Liver (tissue), 9 donors: Measurements from ENCODE around the gene SEC31B. TPM values are rescaled to one million over a fixed set of nuclear protein-coding genes. Genes with fewer than 3 reads are reported as not detected.

Experiments used
- DNase-seq: peaks from one replicate; pipeline ENCODE4 v3.0.0-alpha.2; 2017; ENCODE audit warnings: low spot score
- H3K27ac ChIP-seq, 2 donors: one replicate each; pipeline ENCODE4 v1.7.0; 2013; ENCODE audit warnings: inconsistent platforms in 2 of 2, low read length in 2 of 2, control low read depth in 1 of 2, low read depth in 1 of 2, mild to moderate bottlenecking in 1 of 2
- H3K27me3 ChIP-seq, 4 donors: one replicate each; pipeline versions ENCODE4 v1.6.1 to v1.7.0; 2013; ENCODE audit warnings: low read length in 3 of 4, inconsistent platforms in 1 of 4, mild to moderate bottlenecking in 1 of 4, moderate library complexity in 1 of 4; ENCODE audit not compliant: control insufficient read depth in 4 of 4, insufficient read depth in 4 of 4
- H3K36me3 ChIP-seq, 4 donors: one replicate each; pipeline versions ENCODE4 v1.6.1 to v1.7.0; 2013; ENCODE audit warnings: low read length in 3 of 4, mild to moderate bottlenecking in 3 of 4, low read depth in 1 of 4, moderate library complexity in 1 of 4; ENCODE audit not compliant: control insufficient read depth in 4 of 4, insufficient read depth in 3 of 4
- H3K4me1 ChIP-seq, 4 donors: one replicate each; pipeline versions ENCODE4 v1.6.1 to v1.7.0; 2013; ENCODE audit warnings: low read length in 3 of 4, mild to moderate bottlenecking in 3 of 4, moderate library complexity in 1 of 4; ENCODE audit not compliant: control insufficient read depth in 4 of 4, insufficient read depth in 4 of 4
- H3K4me3 ChIP-seq, 3 donors: one replicate each; pipeline versions ENCODE4 v1.6.1 to v1.7.0; 2013; ENCODE audit warnings: low read length in 3 of 3, control low read depth in 1 of 3, low read depth in 1 of 3, mild to moderate bottlenecking in 1 of 3
- H3K9ac ChIP-seq, 2 donors: one replicate each; pipeline ENCODE4 v1.7.0; 2013; ENCODE audit warnings: low read length in 2 of 2, mild to moderate bottlenecking in 2 of 2, moderate library complexity in 2 of 2, control low read depth in 1 of 2, low read depth in 1 of 2
- H3K9me3 ChIP-seq, 4 donors: one replicate each; pipeline versions ENCODE4 v1.6.1 to v1.7.0; 2013; ENCODE audit warnings: low read length in 3 of 4; ENCODE audit not compliant: control insufficient read depth in 4 of 4
- ATF3 ChIP-seq: IDR thresholded peaks from 2 replicates; pipeline ENCODE4 v1.6.1; 2016; ENCODE audit warnings: antibody characterized with exemption
- CTCF ChIP-seq: fragments of 150-350 bp; IDR thresholded peaks from 2 replicates; pipeline ENCODE4 v1.5.1; 2017; ENCODE audit warnings: improper control_type of control experiment, low read depth, low read length; ENCODE audit not compliant: missing input control
- EGR1 ChIP-seq, 2 donors: IDR thresholded peaks; 2 replicates each; pipeline ENCODE4 v1.6.1; 2016 to 2018; ENCODE audit warnings: antibody characterized with exemption in 2 of 2, low read depth in 2 of 2
- FOXA1 ChIP-seq: IDR thresholded peaks from 2 replicates; pipeline ENCODE4 v1.6.1; 2016; ENCODE audit warnings: antibody characterized with exemption
- FOXA2 ChIP-seq: IDR thresholded peaks from 2 replicates; pipeline ENCODE4 v1.6.1; 2016; ENCODE audit warnings: antibody characterized with exemption
- GABPA ChIP-seq, 2 donors: IDR thresholded peaks in 1 of 2; conservative IDR thresholded peaks in 1 of 2; 2 replicates each; pipeline ENCODE4 v1.6.1; 2016; ENCODE audit warnings: antibody characterized with exemption in 2 of 2, mild to moderate bottlenecking in 1 of 2, moderate library complexity in 1 of 2
- HNF4A ChIP-seq, 2 donors: conservative IDR thresholded peaks; 2 replicates each; pipeline ENCODE4 v1.6.1; 2016; ENCODE audit warnings: antibody characterized with exemption in 2 of 2, mild to moderate bottlenecking in 2 of 2
- HNF4G ChIP-seq: IDR thresholded peaks from 2 replicates; pipeline ENCODE4 v1.6.1; 2016; ENCODE audit warnings: antibody characterized with exemption
- JUND ChIP-seq, 2 donors: IDR thresholded peaks; 2 replicates each; pipeline ENCODE4 v1.6.1; 2016; ENCODE audit warnings: antibody characterized with exemption in 2 of 2
- MAX ChIP-seq: IDR thresholded peaks from 2 replicates; pipeline ENCODE4 v1.6.1; 2016; ENCODE audit warnings: antibody characterized with exemption
- NR2F2 ChIP-seq: IDR thresholded peaks from 2 replicates; pipeline ENCODE4 v1.6.1; 2016; ENCODE audit warnings: antibody characterized with exemption
- RAD21 ChIP-seq, 2 donors: IDR thresholded peaks; 2 replicates each; pipeline ENCODE4 v1.6.1; 2016; ENCODE audit warnings: antibody characterized with exemption in 2 of 2, mild to moderate bottlenecking in 2 of 2
- REST ChIP-seq: IDR thresholded peaks from 2 replicates; pipeline ENCODE4 v1.6.1; 2016; ENCODE audit warnings: antibody characterized with exemption, mild to moderate bottlenecking
- RXRA ChIP-seq, 2 donors: IDR thresholded peaks; 2 replicates each; pipeline ENCODE4 v1.6.1; 2017 to 2018; ENCODE audit warnings: antibody characterized with exemption in 2 of 2, mild to moderate bottlenecking in 1 of 2
- SP1 ChIP-seq: IDR thresholded peaks from 2 replicates; pipeline ENCODE4 v1.6.1; 2018; ENCODE audit warnings: antibody characterized with exemption, mild to moderate bottlenecking
- TAF1 ChIP-seq: conservative IDR thresholded peaks from 2 replicates; pipeline ENCODE4 v1.6.1; 2016; ENCODE audit warnings: antibody characterized with exemption, mild to moderate bottlenecking
- YY1 ChIP-seq: IDR thresholded peaks from 2 replicates; pipeline ENCODE4 v1.6.1; 2016; ENCODE audit warnings: antibody characterized with exemption, mild to moderate bottlenecking
- ZBTB33 ChIP-seq: IDR thresholded peaks from 2 replicates; pipeline ENCODE4 v1.6.1; 2016; ENCODE audit warnings: antibody characterized with exemption
- WGBS: extraction: QIAGEN DNeasy Blood & Tissue Kit; methylation state at CpG from one replicate; pipeline ENCODE4 v1.1.7; 2013; 5-methylcytosine and 5-hydroxymethylcytosine counted together
- polyA plus RNA-seq, 2 donors: library from polyadenylated mRNA; stranded (reverse) in 1 of 2; unstranded in 1 of 2; fragments of 200-250 nt in 1 of 2; fragments of >200 nt in 1 of 2; fragmentation: Nextera tagmentation in 1 of 2; extraction: Ambion mirVana in 1 of 2; gene quantifications; one replicate each; pipeline versions ENCODE4 v1.2.1 to v1.2.3, GENCODE V29; 2013 to 2015
- total RNA-seq, 2 donors: library from RNA; depleted of rRNA; stranded (reverse); fragments of >200 nt; gene quantifications; one replicate each; pipeline ENCODE4 v1.2.3, GENCODE V29; 2014
- donor health status: healthy.
- donor health status: healthy.
- donor health status: healthy.
- donor health status: healthy.
- donor health status: healthy.

Gene SEC31B
- total and polyA plus RNA-seq, 4 donors, result 1.3 to 6.6 (median 3.8) TPM

- Histone ChIP-seq H3K4me1 (peaks cover 3 to 20% (median 13%) of the 10 kb centered on the region in 4 donors), H3K27ac (no peak overlapping the region), H3K27me3 (peaks cover 0 to 2% (median 0%) of the 10 kb centered on the region in 4 donors), H3K9me3 (no peaks in the 10 kb centered on the region), H3K9ac (no peak overlapping the region), H3K36me3 (peaks cover 0 to 13% (median 8%) of the 10 kb centered on the region in 4 donors), H3K4me3 (no peak overlapping the region)
- WGBS, result 44% methylated on average over 5 of the region's 5 CpGs
- TF ChIP-seq CTCF (no peak), NR2F2 (no peak), MAX (no peak), ATF3 (no peak), RXRA (IDR thresholded peaks at IDR 0.05) (no peak), EGR1 (IDR thresholded peaks at IDR 0.05; ENCODE audit: low read depth in 2 of 2) (no peak), SP1 (no peak), FOXA2 (no peak), FOXA1 (no peak), TAF1 (no peak), RAD21 (IDR thresholded peaks at IDR 0.05) (no peak), ZBTB33 (no peak), HNF4A (conservative IDR thresholded peaks at IDR 0.05) (no peak), YY1 (no peak), JUND (IDR thresholded peaks at IDR 0.05) (no peak), REST (no peak), HNF4G (no peak), GABPA (IDR thresholded peaks at IDR 0.05 in 1 of 2, conservative IDR thresholded peaks at IDR 0.05 in 1 of 2) (no peak)
- no peak for DNase-seq
Observed at GRCh38 chr10:100482834-100483185, 36.9 kb downstream of the SEC31B start.
